GM23338 (cell line): ENCODE data around the gene GNB1L. TPM values are rescaled to one million over a fixed set of nuclear protein-coding genes. Genes with fewer than 3 reads are reported as not detected.

Experiments
- ATAC-seq: fragments of 200-7000 bp; cut with Tn5 transposase; 3 replicates; pipeline ENCODE4 v1.9.1; 2020
- DNase-seq: peaks from one replicate; pipeline ENCODE4 v3.0.0-alpha.2; 2015; ENCODE audit warnings: low spot score
- H2AFZ ChIP-seq: fragments of 200-600 bp; sonication (generic); 2 replicates; pipeline ENCODE4 v1.8.0; 2016; ENCODE audit warnings: antibody characterized with exemption, mild to moderate bottlenecking, moderate library complexity
- H3F3A ChIP-seq: fragments of 200-600 bp; sonication (generic); replicated peaks from 2 replicates; pipeline ENCODE4 v1.8.0; 2017; ENCODE audit warnings: antibody characterized with exemption, mixed run types, low read depth
- H3K27ac ChIP-seq: fragments of 200-600 bp; sonication (generic); 2 replicates; pipeline ENCODE4 v1.6.1; 2016; ENCODE audit warnings: low read depth
- H3K27me3 ChIP-seq: fragments of 200-600 bp; sonication (generic); 2 replicates; pipeline ENCODE4 v1.8.0; 2016; ENCODE audit warnings: mild to moderate bottlenecking, mixed run types, moderate library complexity; ENCODE audit not compliant: insufficient read depth
- H3K36me3 ChIP-seq: fragments of 200-600 bp; sonication (generic); 2 replicates; pipeline ENCODE4 v1.8.0; 2016; ENCODE audit warnings: mild to moderate bottlenecking; ENCODE audit not compliant: insufficient read depth
- H3K4me1 ChIP-seq: fragments of 200-600 bp; sonication (generic); 2 replicates; pipeline ENCODE4 v1.8.0; 2016; ENCODE audit warnings: mild to moderate bottlenecking, moderate library complexity; ENCODE audit not compliant: insufficient read depth
- H3K4me2 ChIP-seq: fragments of 200-600 bp; sonication (generic); 2 replicates; pipeline ENCODE4 v1.7.1; 2017; ENCODE audit warnings: mixed run types
- H3K4me3 ChIP-seq: fragments of 200-600 bp; sonication (generic); 2 replicates; pipeline ENCODE4 v1.6.1; 2016; ENCODE audit warnings: mixed run types
- H3K79me2 ChIP-seq: fragments of 200-600 bp; sonication (generic); replicated peaks from 2 replicates; pipeline ENCODE4 v1.8.0; 2017; ENCODE audit warnings: mild to moderate bottlenecking; ENCODE audit not compliant: insufficient read depth
- H3K9me2 ChIP-seq: fragments of 200-600 bp; sonication (generic); 2 replicates; pipeline ENCODE4 v1.8.0; 2017; ENCODE audit not compliant: insufficient read depth
- H4K20me1 ChIP-seq: fragments of 200-600 bp; sonication (generic); replicated peaks from 2 replicates; pipeline ENCODE4 v1.8.0; 2017; ENCODE audit warnings: mild to moderate bottlenecking; ENCODE audit not compliant: insufficient read depth
- H3K27ac Mint-ChIP-seq: 2 replicates; pipeline ENCODE4 v1.8.0; 2020; ENCODE audit warnings: inconsistent platforms, mild to moderate bottlenecking, moderate library complexity, mixed read lengths
- H3K27me3 Mint-ChIP-seq: 3 replicates; pipeline ENCODE4 v1.8.0; 2022; ENCODE audit warnings: low read depth, mild to moderate bottlenecking, moderate library complexity, mixed read lengths, inconsistent platforms; ENCODE audit not compliant: insufficient read depth, poor library complexity
- H3K36me3 Mint-ChIP-seq: 3 replicates; pipeline ENCODE4 v1.8.0; 2021; ENCODE audit warnings: low read depth, mild to moderate bottlenecking, inconsistent platforms, moderate library complexity, mixed read lengths
- H3K4me1 Mint-ChIP-seq: 3 replicates; pipeline ENCODE4 v1.8.0; 2020; ENCODE audit warnings: mild to moderate bottlenecking, inconsistent platforms, mixed read lengths
- H3K4me3 Mint-ChIP-seq: 3 replicates; pipeline ENCODE4 v1.8.0; 2021; ENCODE audit warnings: moderate library complexity, mild to moderate bottlenecking, inconsistent platforms, mixed read lengths
- H3K9me3 Mint-ChIP-seq: 3 replicates; pipeline ENCODE4 v1.8.0; 2020; ENCODE audit warnings: moderate library complexity, mild to moderate bottlenecking, inconsistent platforms, mixed read lengths
- CREB1 ChIP-seq: fragments of 250-450 bp; sonication (Bioruptor Pico); IDR thresholded peaks from 2 replicates; pipeline ENCODE4 v1.5.0; 2020; ENCODE audit warnings: low read depth, mild to moderate bottlenecking, moderate library complexity
- CTCF ChIP-seq, 2 experiments: fragments of 200-600 bp in 1 of 2; sonication (generic) in 1 of 2; conservative IDR thresholded peaks; 2 replicates each; pipeline versions ENCODE4 v1.5.1 to v1.6.1; 2016 to 2017; ENCODE audit warnings: antibody characterized with exemption in 2 of 2, low read depth in 2 of 2, mild to moderate bottlenecking in 2 of 2, moderate library complexity in 1 of 2
- ETS1 ChIP-seq: IDR thresholded peaks from 2 replicates; pipeline ENCODE4 v1.6.1; 2016; ENCODE audit warnings: antibody characterized with exemption
- EZH2 ChIP-seq: fragments of 200-600 bp; sonication (generic); IDR thresholded peaks from one replicate; pipeline ENCODE4 v1.8.0; 2017; ENCODE audit warnings: antibody characterized with exemption, mild to moderate bottlenecking, low read depth; ENCODE audit not compliant: unreplicated experiment
- EZH2phosphoT487 ChIP-seq: fragments of 200-600 bp; sonication (generic); IDR thresholded peaks from one replicate; pipeline ENCODE4 v1.8.1; 2018; ENCODE audit warnings: antibody characterized with exemption; ENCODE audit not compliant: unreplicated experiment
- JUNB ChIP-seq: IDR thresholded peaks from one replicate; pipeline ENCODE4 v1.6.1; 2016; ENCODE audit warnings: antibody characterized with exemption; ENCODE audit not compliant: unreplicated experiment
- NANOG ChIP-seq: IDR thresholded peaks from 2 replicates; pipeline ENCODE4 v1.6.1; 2016; ENCODE audit warnings: antibody characterized with exemption, borderline replicate concordance
- POLR2AphosphoS5 ChIP-seq: IDR thresholded peaks from 2 replicates; pipeline ENCODE4 v1.6.1; 2016; ENCODE audit warnings: antibody characterized with exemption, low read depth
- REST ChIP-seq: IDR thresholded peaks from one replicate; pipeline ENCODE4 v1.6.1; 2018; ENCODE audit warnings: antibody characterized with exemption; ENCODE audit not compliant: unreplicated experiment
- STAT1 ChIP-seq: IDR thresholded peaks from one replicate; pipeline ENCODE4 v1.6.1; 2016; ENCODE audit warnings: antibody characterized with exemption; ENCODE audit not compliant: unreplicated experiment
- ZNF114 ChIP-seq: fragments of 250-450 bp; sonication (Bioruptor Pico); IDR thresholded peaks from 2 replicates; pipeline ENCODE4 v1.5.0; 2020; ENCODE audit warnings: mild to moderate bottlenecking, moderate library complexity
- ZNF331 ChIP-seq: fragments of 250-450 bp; sonication (Bioruptor Pico); IDR thresholded peaks from 2 replicates; pipeline ENCODE4 v1.5.0; 2020; ENCODE audit warnings: low read depth, mild to moderate bottlenecking, moderate library complexity
- ZNF462 ChIP-seq: fragments of 250-450 bp; sonication (Bioruptor Pico); IDR thresholded peaks from 2 replicates; pipeline ENCODE4 v1.5.0; 2020; ENCODE audit warnings: mild to moderate bottlenecking, moderate library complexity
- polyA plus RNA-seq: library from polyadenylated mRNA; unstranded; fragments of >200 nt; fragmentation: Nextera tagmentation; extraction: Ambion mirVana; gene quantifications from 2 replicates; pipeline ENCODE4 v1.2.1, GENCODE V29; 2016
- total RNA-seq: library from RNA; depleted of rRNA; stranded (reverse); fragments of >200 nt; shearing (Covaris generic); gene quantifications from 2 replicates; pipeline ENCODE4 v1.2.3, GENCODE V29; 2014

Gene GNB1L
- total and polyA plus RNA-seq, 2 experiments from 2014 or later: 15.2 to 27.8 TPM

- no peaks in the 10 kb centered on the region for H3K9me3 Mint-ChIP-seq
- H3K4me1 Mint-ChIP-seq: peaks cover 9% of the 10 kb centered on the region
- Histone ChIP-seq H3K9me2 (no peaks in the 10 kb centered on the region), H2AFZ (no peak overlapping the region), H3K4me3 (no peak overlapping the region), H3K4me2 (no peak overlapping the region), H4K20me1 (no peaks in the 10 kb centered on the region), H3K36me3 (no peaks in the 10 kb centered on the region), H3K79me2 (no peaks in the 10 kb centered on the region), H3K27ac (no peak overlapping the region; the same call in 1 of the 2 replicates), H3K4me1 (no peaks in the 10 kb centered on the region), H3F3A (no peaks in the 10 kb centered on the region), H3K27me3 (no peaks in the 10 kb centered on the region)
- H3K4me3 Mint-ChIP-seq: no peak overlapping the region
- peaks cover 10% of the 10 kb centered on the region for H3K27me3 Mint-ChIP-seq
- no peak overlapping the region for H3K27ac Mint-ChIP-seq
- no peaks in the 10 kb centered on the region for H3K36me3 Mint-ChIP-seq
- no peak for TF ChIP-seq NANOG
- no peak for TF ChIP-seq REST
- TF ChIP-seq EZH2: no peak
- no peak for TF ChIP-seq ZNF331 (CRISPR knock-in tag)
- TF ChIP-seq JUNB: no peak
- no peak for TF ChIP-seq CREB1 (CRISPR knock-in tag)
- TF ChIP-seq EZH2phosphoT487: no peak
- TF ChIP-seq POLR2AphosphoS5: no peak
- TF ChIP-seq CTCF (conservative IDR thresholded peaks at IDR 0.05; ENCODE audit: low read depth in 2 of 2): no peak
- TF ChIP-seq ETS1: no peak
- TF ChIP-seq STAT1: no peak
- TF ChIP-seq ZNF114: no peak
- no peak for TF ChIP-seq ZNF462 (CRISPR knock-in tag)
- DNase-seq: no peak
- no peak for ATAC-seq
These were observed 20.4 kb upstream of the GNB1L start for GRCh38 chr22:19875061-19875530.
